ENCODE results near the gene NADSYN1. TPM values are rescaled to one million over a fixed set of nuclear protein-coding genes. Genes with fewer than 3 reads are reported as not detected.

NADSYN1 gene
- total RNA-seq, 1 donor from 2014 or later: 45.1 TPM

GRCh38 chr11:71429701-71430100 lies 23.3 kb upstream of the NADSYN1 start:
- no peak for DNase-seq (ENCODE audit: low read depth, low spot score)
- Mint-ChIP-seq H3K27me3 (ENCODE audit: low read depth) (no peaks in the 10 kb centered on the region), H3K27ac (ENCODE audit: unreplicated experiment) (no peak overlapping the region), H3K4me3 (no peak overlapping the region), H3K9me3 (peaks cover 2% of the 10 kb centered on the region), H3K4me1 (peaks cover 4% of the 10 kb centered on the region), H3K36me3 (ENCODE audit: low read depth) (peaks cover 5% of the 10 kb centered on the region)
- TF ChIP-seq, protein P1, sequence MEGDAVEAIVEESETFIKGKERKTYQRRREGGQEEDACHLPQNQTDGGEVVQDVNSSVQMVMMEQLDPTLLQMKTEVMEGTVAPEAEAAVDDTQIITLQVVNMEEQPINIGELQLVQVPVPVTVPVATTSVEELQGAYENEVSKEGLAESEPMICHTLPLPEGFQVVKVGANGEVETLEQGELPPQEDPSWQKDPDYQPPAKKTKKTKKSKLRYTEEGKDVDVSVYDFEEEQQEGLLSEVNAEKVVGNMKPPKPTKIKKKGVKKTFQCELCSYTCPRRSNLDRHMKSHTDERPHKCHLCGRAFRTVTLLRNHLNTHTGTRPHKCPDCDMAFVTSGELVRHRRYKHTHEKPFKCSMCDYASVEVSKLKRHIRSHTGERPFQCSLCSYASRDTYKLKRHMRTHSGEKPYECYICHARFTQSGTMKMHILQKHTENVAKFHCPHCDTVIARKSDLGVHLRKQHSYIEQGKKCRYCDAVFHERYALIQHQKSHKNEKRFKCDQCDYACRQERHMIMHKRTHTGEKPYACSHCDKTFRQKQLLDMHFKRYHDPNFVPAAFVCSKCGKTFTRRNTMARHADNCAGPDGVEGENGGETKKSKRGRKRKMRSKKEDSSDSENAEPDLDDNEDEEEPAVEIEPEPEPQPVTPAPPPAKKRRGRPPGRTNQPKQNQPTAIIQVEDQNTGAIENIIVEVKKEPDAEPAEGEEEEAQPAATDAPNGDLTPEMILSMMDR (conservative IDR thresholded peaks at IDR 0.05): no peak

GRCh38 chr11:71430166-71430565 lies 22.8 kb upstream of the NADSYN1 start:
- DNase-seq (ENCODE audit: low read depth, low spot score): no peak
- TF ChIP-seq, protein P1 (conservative IDR thresholded peaks at IDR 0.05): no peak
- peaks cover 8% of the 10 kb centered on the region for H3K36me3 Mint-ChIP-seq (ENCODE audit: low read depth)
- H3K27me3 Mint-ChIP-seq (ENCODE audit: low read depth): no peaks in the 10 kb centered on the region
- peaks cover 4% of the 10 kb centered on the region for H3K4me1 Mint-ChIP-seq
- H3K9me3 Mint-ChIP-seq: peaks cover 2% of the 10 kb centered on the region
- H3K27ac Mint-ChIP-seq (ENCODE audit: unreplicated experiment): no peak overlapping the region
- no peak overlapping the region for H3K4me3 Mint-ChIP-seq

GRCh38 chr11:71431271-71431670 lies 21.7 kb upstream of the NADSYN1 start:
- H3K9me3 Mint-ChIP-seq: peaks cover 2% of the 10 kb centered on the region
- peaks cover 4% of the 10 kb centered on the region for H3K4me1 Mint-ChIP-seq
- H3K27ac Mint-ChIP-seq (ENCODE audit: unreplicated experiment): no peak overlapping the region
- no peak overlapping the region for H3K4me3 Mint-ChIP-seq
- no peaks in the 10 kb centered on the region for H3K27me3 Mint-ChIP-seq (ENCODE audit: low read depth)
- peaks cover 10% of the 10 kb centered on the region for H3K36me3 Mint-ChIP-seq (ENCODE audit: low read depth)
- no peak for DNase-seq (ENCODE audit: low read depth, low spot score)
- TF ChIP-seq, protein P1 (conservative IDR thresholded peaks at IDR 0.05): no peak

DNA sequence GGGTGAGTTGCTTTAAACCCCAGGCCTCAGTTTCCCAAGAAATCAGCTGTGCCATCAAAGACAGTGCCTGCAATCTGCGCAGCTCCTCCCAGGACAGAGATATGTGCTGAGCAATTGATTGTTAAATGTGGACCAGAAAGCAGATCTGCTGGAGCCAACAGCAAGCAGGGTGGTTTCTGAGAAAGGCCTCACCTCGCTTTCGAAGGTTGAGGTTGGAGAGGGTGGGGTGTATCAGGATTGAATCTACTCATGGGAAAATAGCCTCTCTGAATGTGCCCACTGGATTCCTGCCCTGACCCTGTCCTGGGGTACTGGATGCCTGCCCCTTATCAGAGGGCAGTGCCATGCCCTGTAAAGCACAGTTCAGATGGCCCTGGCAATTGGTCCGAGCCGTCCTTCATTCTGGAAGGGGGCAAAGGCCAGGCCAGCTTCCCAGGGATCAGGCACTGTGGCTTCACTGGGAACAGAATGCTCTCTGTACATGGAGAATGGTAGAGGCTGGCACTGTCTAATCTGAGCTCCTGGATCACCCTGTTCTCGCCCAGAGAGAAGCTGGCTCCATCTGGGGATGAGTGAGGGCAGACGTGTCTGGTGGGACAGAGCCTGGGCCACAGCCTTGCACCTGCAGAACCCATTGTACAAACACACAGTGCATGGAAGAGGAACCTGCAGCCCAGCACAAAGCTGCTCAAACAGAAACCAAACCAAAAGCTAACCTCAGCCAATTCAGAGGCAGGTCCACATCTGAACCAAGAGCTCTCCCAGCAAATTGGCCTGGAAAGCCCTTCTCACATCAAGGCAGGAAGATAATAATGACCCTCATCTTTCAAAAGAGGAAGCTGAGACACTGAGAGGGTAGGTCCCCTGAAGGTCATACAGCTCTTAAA lies 20.0 kb upstream of the NADSYN1 start:
- Mint-ChIP-seq H3K27me3 (ENCODE audit: low read depth) (no peaks in the 10 kb centered on the region), H3K36me3 (ENCODE audit: low read depth) (peaks cover 10% of the 10 kb centered on the region), H3K27ac (ENCODE audit: unreplicated experiment) (peak overlapping the region; percentile 85), H3K4me3 (no peak overlapping the region), H3K4me1 (peaks cover 4% of the 10 kb centered on the region), H3K9me3 (peaks cover 1% of the 10 kb centered on the region)
- DNase-seq (ENCODE audit: low read depth, low spot score): no peak
- TF ChIP-seq, protein P1 (conservative IDR thresholded peaks at IDR 0.05): no peak

GRCh38 chr11:71433648-71434450 lies 19.2 kb upstream of the NADSYN1 start:
- H3K27me3 Mint-ChIP-seq (ENCODE audit: low read depth): no peaks in the 10 kb centered on the region
- DNase-seq (ENCODE audit: low read depth, low spot score): no peak
- peaks cover 4% of the 10 kb centered on the region for H3K4me1 Mint-ChIP-seq
- H3K27ac Mint-ChIP-seq (ENCODE audit: unreplicated experiment): no peak overlapping the region
- H3K4me3 Mint-ChIP-seq: no peak overlapping the region
- H3K9me3 Mint-ChIP-seq: no peaks in the 10 kb centered on the region
- H3K36me3 Mint-ChIP-seq (ENCODE audit: low read depth): peaks cover 10% of the 10 kb centered on the region
- TF ChIP-seq, protein P1 (conservative IDR thresholded peaks at IDR 0.05): no peak
